GM12872 (cell line): Measurements from ENCODE around the gene PRLR.

Source experiments
- TF ChIP-seq, protein P1 (sequence below): IDR thresholded peaks from 3 replicates; pipeline ENCODE4 v1.5.1; 2011; ENCODE audit warnings: low read depth, mild to moderate bottlenecking, low read length, moderate library complexity; ENCODE audit not compliant: insufficient read depth

Gene PRLR

DNA sequence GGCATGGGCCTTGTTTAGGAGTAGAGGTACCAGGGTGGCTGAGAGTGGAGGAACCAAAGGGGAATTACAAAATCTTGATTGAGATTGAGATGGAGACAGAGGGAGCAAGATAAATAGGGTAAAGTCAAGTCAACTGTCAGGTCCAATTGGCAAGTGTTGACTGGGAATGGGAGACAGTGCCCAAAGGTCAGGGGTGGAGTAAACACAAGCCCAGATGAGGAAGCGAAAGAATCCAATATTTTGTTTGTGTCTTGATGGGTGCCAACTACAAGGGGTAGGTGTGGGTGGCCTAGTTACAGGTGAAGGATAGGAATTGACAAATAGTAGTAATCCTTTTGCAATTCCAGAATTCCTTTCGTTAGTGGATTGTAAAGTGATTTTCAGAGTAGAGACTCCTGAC, 107.5 kb downstream of the PRLR start:
- TF ChIP-seq, protein P1, sequence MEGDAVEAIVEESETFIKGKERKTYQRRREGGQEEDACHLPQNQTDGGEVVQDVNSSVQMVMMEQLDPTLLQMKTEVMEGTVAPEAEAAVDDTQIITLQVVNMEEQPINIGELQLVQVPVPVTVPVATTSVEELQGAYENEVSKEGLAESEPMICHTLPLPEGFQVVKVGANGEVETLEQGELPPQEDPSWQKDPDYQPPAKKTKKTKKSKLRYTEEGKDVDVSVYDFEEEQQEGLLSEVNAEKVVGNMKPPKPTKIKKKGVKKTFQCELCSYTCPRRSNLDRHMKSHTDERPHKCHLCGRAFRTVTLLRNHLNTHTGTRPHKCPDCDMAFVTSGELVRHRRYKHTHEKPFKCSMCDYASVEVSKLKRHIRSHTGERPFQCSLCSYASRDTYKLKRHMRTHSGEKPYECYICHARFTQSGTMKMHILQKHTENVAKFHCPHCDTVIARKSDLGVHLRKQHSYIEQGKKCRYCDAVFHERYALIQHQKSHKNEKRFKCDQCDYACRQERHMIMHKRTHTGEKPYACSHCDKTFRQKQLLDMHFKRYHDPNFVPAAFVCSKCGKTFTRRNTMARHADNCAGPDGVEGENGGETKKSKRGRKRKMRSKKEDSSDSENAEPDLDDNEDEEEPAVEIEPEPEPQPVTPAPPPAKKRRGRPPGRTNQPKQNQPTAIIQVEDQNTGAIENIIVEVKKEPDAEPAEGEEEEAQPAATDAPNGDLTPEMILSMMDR: no peak

DNA sequence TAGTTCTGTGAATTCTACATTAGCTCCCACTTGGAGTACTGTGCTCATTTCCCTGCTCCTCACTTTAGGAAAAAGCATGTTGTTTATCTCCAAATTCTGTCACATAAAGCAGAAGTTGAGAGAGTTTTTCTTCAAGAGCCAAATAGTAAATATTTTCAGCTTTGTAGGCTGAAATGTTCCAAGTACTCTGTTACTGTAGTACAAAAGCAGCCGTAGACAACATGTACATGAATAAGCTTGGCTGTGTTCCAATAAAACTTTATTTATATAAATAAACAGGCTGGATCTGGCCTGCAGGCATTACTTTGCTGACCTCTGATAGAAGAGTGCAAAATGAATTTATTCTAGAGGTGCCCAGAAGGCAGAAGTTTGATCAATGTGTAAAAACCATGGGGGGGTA, 109.6 kb downstream of the PRLR start:
- TF ChIP-seq, protein P1: no peak

DNA sequence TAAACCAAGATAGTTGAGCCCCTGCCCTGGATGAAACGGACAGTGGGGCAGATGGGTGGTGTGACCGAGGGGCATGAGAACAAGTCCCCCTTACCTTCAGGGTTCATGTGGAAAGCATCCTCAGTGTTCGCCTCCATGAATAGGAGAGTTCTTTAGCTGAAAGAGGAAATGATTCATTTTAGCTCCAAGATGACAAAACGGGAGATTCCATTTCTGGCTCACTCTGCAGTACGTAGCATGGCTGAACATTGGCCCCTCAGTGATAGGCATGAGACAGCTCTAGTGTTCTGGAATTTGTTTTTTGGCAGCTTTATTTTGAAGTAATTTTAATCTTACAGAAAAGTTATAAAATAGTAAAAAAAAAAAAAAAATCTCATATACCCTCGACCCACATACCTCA, 112.3 kb downstream of the PRLR start:
- TF ChIP-seq, protein P1: no peak

DNA sequence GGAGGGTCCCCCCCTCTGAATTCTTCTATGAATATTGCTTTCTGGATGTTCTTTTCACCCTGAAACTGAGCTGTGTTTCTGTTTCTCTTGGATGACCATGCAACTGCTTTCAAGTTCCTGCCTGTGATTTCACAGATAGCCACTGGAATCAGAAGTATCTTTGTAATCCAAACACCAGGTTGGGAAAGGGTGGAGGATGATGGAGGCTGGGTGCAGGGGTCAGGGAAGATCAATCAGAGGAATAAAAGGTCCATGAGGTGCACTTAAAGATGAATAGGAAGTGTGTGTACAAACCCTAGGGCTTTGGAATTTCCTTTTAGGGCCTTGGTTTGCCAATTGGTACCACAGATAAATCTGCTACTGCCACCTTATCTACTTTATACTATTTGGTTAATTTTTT, 114.4 kb downstream of the PRLR start:
- TF ChIP-seq, protein P1: no peak

DNA sequence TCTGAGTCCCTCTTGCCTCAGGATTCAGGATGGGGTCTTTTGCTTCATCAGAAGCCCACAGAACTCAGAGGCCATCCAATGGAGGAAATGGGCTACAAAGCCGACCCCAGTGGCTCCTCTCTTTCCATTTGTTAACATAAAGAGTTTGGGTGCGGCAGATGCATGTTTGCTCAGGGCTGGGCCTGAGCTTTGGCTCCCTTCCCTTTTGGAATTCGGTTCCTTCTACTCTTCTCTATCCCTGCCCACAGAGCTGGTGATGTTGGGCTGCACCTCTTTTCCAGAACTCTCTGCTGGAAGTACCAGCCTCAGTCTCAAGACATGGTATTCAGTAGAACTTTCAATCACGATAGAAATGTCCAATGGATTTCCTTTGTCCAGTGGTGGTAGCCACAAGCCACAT, 115.6 kb downstream of the PRLR start:
- TF ChIP-seq, protein P1: no peak

DNA sequence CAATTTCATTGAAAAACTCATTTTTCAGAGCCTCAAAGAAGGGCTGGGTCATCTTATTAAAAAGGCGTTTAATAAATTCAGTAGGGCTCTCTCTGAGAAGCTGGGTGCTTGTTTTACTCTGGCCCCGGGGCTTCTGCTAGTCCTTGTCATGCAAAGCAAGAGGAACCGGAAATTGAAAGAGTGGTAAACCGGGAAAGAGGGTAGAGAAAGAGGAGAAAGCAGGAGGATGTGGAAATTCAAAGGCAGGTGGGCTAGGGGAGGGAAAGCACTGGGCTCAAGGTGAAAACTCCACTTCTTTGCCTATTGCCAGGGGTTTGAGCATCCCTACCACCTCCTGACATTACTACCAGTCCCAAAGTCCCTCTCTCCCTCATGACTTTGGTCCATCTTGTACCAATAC, 118.0 kb downstream of the PRLR start:
- TF ChIP-seq, protein P1: no peak

DNA sequence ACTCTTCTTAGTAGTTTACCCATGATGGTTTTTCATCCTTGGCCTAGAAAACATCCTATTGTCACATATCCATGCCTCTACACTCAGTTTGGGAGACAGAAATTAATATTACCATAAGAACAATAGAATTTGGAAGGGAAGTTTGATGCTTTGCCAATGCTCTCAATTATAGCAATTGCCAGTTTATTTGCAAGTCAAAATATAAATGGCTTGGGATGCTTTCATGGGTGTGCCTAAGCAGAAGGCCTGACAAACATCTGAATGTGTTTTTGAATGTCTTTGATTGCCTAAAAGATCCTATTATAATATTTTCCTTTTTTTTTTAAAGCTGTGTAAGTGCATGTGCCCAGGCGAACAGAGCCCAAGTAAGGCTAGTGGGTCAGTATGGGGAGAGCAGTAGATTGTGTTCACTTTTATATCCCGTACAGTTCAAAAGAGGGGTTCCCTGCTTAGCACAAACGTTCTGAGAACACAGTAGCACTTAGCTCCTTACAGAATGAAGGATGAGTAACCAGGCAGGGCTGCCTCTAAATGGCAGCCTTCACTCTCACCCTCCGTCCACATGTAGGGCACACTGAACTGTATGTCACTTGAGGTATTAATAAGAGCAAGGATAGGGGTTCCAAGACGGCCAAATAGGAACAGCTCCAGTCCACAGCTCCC, 126.5 kb downstream of the PRLR start:
- TF ChIP-seq, protein P1: no peak

DNA sequence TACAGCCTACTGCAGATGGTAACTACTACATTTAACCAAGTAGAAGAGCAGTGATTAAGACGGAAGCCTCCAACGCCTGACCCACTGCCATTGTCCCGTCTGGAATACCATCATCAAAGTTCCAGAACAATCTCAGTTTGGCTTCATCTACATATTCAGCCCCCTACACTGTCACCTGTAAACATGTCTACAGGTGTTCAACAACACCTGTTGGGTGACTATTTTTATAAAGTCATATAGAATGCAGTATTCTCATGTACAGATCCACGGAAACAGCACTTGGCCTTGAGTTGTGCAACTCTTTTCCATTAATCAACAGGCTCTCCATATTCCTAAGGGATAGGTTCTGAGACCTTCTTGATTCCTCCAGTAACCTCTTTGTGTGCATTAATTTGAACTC, 129.3 kb downstream of the PRLR start:
- TF ChIP-seq, protein P1: no peak
